GM20000 (cell line): ENCODE measurements around the gene TAL1.

Experiments used
- DNase-seq: peaks from one replicate; pipeline ENCODE4 v3.0.0; 2012; ENCODE audit warnings: low spot score
- CTCF ChIP-seq: IDR thresholded peaks from 2 replicates; pipeline ENCODE4 v1.5.1; 2012; ENCODE audit warnings: mild to moderate bottlenecking, control low read depth; ENCODE audit errors: extremely low read depth, missing control alignments

The TAL1 gene

GRCh38 chr1:47188791-47189785 lies 42.9 kb downstream of the TAL1 start:
- no peak for DNase-seq

GRCh38 chr1:47187926-47188250 lies 44.1 kb downstream of the TAL1 start:
- no peak for DNase-seq
- no peak for TF ChIP-seq CTCF

More at GRCh38 chr1:47188791-47189785, 42.9 kb downstream of the TAL1 start:
- TF ChIP-seq CTCF, result no peak

- no peak for TF ChIP-seq CTCF
- DNase-seq, result no peak
Measured at GRCh38 chr1:47187231-47187925, 44.6 kb downstream of the TAL1 start.

- DNase-seq, result no peak
- no peak for TF ChIP-seq CTCF
Measured at GRCh38 chr1:47186267-47187185, 45.5 kb downstream of the TAL1 start.

- no peak for DNase-seq
- TF ChIP-seq CTCF, result no peak
Measured at GRCh38 chr1:47184822-47185677, 47.0 kb downstream of the TAL1 start.

- DNase-seq, result no peak
- TF ChIP-seq CTCF, result no peak
Measured at GRCh38 chr1:47184090-47184821, 47.8 kb downstream of the TAL1 start.
